NCI-H1417 (cell line): Measurements from ENCODE around the gene ERCC5.

Source experiments
- DNase-seq, 3 experiments: peaks; one replicate each; lab custom pipeline; 2025; lab: John Stamatoyannopoulos, UW

Gene ERCC5

DNA sequence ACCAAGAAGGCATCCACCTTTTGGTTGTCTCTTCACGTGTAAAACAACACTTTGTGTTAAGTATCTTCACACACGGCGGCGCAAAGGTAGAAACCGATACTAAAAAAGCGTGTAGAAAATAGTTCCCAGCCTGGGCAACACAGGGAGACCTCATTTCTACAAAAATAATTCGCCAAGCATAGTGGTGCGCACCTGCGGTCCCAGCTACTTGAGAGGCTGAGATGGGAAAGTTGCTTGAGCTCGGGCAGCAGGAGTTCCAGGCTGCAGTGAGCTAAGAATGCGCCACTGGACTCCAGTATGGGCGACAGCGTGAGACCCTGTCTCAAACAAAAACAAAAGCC is 573 bp upstream of the ERCC5 start:
- no peak for DNase-seq

DNA sequence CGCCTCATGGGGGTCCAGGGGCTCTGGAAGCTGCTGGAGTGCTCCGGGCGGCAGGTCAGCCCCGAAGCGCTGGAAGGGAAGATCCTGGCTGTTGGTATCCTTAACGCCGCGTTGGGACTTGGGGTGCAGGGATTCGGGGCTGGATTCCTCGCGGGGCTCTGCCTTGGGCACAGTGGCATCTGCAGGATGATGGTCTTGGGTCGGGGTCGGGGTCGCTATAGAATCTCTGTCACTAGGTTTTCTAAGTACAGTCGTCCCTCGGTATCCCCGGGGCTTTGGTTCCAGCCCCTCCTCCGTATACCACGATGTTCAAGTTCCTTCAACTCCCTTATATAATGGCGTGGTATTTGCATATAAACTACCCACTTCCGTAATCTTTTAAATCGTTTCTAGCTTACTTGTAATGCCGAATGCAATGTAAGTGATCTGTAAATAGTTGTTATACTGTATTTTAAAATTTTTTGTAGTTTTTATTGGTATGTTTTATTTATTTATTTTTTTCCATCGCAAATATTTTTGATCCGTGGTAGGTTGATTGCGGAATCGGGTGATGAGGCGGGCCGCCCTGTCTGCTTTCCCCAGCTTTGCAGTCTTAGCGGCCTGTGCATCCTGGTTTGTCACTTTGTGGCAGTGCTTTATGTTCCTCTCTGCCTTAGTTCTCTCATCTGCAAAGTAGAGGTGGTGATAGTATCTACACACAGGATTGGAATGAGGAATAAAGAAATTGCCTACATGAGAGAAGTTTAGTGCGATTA is 606 bp downstream of the ERCC5 start:
- peak; percentile 55 to 81 (median 68) for DNase-seq

DNA sequence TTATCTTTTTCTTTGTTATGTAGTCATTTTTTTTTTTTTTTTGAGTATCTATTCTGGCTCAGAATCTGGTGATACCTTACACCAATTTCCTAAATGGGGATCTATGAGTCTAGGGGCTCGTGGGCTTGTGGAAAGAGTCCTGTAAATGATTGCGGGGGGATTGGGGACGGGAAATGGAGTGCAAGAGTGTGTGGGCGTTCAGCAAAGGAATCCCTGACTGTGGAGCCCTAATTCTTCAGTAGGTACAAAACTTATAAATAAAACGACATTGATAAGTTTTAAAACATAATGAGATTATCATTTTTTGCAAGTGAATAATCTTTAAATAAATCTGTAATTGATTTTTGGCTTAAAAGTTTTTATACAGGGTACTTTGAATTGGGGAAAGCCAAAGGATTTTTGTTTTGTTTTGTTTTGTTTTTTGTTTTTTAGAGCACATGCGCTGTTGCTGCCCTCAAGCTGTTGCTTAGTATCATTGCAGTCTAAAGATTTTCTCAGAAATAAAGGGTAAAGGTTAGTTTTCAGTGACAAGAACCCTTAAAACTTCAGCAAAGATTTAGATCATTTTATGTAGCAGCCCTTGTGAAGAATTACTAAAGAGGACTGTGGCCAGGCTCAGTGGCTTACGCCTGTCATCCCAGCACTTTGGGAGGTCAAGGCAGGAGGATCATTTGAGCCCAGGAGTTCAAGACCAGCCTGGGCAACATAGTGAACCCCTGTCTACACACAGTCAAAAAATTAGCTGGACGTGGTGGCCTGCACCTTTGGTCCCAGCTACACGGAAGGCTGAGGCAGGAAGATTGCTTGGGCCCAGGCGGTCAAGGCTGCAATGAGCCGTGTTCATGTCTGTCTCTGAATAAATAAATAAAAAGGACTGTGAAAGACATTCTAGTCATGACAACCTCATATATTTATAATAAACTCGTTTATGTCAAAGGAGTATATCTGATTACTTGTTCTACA is 1.7 kb downstream of the ERCC5 start:
- DNase-seq, result peak in 2 of 3 experiments; percentile 55 to 65

DNA sequence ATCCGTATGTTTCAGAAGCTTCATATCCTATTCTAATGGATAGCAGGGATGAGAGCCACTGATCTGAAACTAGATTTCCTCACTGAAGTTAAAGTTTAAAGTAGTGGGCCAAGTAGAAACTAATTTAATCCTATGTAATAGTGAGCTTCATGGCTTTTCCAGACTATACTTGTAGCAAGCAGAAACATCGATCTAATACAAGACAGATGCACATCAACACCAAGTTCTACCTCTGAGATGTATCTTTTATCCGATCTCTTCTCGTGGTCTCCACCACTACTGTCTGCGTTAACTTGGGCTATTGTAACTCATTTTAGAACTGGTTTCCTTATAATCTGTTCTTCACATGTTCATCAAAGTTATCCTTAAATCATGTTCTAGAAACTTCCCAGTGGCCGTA is 3.1 kb downstream of the ERCC5 start:
- no peak for DNase-seq

DNA sequence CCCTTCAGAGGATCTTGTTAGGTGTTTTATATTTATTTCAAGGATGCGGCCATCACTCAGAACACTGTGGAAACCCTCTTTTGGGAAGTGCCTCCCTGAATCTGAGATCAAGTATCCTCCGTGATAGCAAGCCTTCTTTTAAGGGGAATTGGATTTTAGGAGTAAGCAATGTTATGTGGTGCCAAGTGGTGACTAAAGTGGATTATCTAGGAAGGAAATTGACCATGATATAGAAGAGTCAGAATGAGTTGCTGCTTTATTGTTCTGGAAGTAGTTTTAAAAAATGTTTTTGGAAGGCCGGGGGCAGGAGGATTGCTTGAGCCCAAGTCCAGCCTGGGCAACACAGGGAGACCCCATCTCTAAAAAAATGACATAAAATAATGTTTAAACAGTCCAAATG is 6.7 kb downstream of the ERCC5 start:
- DNase-seq, result no peak

DNA sequence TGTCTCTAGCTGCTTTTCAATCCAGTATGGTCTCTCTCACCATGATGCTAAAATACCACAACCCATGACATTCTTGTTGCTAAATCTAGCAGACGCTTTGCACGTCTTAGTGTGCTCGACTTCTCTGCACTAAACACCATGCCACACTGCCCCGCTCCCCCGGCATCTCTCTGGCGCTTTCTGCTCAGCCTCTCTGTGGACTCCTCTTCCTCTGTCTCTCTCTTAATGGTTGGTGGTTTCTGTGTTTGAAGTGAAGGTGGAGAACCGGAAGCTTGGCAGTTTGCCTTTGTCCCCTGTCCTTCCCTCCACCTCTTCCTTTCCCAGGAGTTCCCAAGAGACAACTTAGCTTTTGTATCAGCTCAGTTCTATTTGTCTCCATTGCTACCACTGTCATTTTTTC is 8.8 kb downstream of the ERCC5 start:
- DNase-seq, result no peak

DNA sequence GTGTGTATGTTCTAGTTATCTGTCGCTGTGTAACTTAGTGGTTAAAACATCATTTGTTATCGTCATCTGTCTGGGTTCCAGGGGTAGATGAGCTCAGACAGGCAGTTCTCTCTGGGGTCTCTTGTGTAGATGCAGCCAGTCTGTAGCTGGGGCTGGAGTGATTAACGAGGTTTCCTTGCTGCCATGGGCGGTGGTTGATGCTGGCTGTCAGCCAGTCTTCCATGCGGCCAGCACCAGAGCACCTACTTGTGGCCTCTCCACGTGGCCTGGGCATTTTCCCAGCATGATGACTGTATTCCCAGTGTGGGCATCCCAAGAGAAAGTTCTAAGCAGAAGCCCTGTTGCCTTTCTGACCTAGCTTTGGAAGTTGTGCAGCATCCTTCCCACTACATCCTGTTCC is 10.7 kb downstream of the ERCC5 start:
- DNase-seq, result no peak

DNA sequence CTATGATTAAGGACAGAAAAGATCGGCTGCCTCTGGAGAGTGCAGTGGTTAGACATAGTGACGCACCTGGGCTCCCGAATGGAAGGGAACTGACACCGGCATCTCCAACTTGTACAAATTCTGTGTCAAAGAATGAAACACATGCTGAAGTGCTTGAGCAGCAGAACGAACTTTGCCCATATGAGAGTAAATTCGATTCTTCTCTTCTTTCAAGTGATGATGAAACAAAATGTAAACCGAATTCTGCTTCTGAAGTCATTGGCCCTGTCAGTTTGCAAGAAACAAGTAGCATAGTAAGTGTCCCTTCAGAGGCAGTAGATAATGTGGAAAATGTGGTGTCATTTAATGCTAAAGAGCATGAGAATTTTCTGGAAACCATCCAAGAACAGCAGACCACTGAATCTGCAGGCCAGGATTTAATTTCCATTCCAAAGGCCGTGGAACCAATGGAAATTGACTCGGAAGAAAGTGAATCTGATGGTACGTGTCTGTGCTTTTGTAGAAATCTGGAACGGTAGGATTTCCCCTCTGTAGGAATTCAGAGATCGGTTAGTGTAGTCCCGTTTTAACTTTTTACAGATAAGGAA is 16.9 kb downstream of the ERCC5 start:
- DNase-seq, result no peak

DNA sequence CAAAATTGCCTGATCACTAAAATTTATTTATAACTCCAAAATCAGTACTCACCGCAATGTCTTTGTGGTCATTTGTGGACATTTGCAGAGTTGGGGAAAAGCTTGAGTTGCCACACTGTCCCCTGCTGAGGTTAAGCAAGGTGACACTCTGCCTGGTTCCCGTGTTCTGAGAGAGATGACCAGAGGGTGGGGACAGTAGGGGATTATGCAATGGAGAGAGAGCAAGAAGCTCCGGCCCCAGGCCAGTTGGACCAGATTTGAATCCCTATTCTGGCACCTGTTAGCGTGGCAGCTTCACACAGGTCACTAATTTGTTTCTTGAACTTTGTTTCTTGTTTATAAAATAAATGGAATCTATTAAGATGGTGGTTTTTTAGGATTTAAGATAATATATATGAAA is 17.8 kb downstream of the ERCC5 start:
- no peak for DNase-seq

DNA sequence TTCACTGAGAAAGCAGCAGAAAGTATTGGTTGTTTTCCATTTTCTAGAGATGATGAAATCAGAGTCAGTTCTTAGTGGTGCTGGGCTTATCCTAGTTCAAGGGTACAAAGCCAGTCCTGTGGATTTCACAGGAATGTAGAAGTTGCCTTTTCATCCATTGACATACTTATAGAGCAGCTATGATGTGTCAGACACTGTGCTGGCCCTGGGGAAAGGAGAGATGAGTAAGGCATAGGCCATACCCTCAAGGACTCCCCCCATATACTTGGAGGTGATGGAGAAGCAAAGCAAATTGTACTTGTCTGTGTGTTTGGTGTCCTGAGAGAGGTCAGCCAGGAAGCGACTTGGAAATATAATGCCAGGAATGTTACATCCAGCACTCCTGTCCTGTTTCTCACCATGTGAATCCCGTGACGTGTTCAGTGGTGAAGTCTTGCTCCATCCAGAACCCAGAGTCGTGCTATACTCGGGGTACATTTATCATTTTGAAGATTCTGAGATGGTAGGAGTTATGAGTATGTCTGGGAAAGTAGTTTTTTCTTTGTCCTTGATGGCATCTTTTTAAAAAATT is 22.6 kb downstream of the ERCC5 start:
- DNase-seq, result no peak

DNA sequence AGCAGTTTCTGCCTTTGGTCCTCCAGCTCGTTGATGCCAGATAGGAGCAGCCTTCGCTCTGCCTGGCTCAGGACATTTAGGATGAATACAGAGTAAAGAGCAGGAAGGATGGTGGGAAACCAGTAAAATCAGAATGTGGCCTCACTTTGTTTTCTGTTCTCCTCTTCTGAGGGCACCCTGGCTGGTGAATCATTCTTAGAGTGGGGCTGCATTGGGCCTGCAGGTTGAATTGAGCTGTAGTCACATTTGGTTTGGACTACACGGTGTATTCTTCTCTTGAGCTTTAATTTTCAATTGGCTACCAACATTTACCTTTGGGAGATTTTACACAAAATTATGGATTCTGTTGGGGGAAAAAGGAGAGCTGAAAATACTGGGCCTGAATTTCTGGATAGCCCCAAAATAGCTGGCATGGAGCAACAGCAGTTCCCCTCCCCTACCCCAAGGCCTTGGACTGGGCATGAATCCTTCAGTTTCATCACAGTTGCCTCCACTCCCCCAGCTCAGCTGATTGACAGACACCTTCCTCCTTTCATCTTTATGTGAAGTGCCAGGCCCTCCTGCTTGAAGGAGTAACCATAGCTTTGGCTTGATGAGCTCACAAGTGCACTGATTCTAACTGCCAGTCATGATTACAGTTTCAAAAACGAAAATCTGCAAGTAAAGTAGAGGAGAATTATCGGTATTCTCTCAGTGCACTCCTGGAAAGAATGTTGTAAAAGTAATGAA is 24.3 kb downstream of the ERCC5 start:
- no peak for DNase-seq

DNA sequence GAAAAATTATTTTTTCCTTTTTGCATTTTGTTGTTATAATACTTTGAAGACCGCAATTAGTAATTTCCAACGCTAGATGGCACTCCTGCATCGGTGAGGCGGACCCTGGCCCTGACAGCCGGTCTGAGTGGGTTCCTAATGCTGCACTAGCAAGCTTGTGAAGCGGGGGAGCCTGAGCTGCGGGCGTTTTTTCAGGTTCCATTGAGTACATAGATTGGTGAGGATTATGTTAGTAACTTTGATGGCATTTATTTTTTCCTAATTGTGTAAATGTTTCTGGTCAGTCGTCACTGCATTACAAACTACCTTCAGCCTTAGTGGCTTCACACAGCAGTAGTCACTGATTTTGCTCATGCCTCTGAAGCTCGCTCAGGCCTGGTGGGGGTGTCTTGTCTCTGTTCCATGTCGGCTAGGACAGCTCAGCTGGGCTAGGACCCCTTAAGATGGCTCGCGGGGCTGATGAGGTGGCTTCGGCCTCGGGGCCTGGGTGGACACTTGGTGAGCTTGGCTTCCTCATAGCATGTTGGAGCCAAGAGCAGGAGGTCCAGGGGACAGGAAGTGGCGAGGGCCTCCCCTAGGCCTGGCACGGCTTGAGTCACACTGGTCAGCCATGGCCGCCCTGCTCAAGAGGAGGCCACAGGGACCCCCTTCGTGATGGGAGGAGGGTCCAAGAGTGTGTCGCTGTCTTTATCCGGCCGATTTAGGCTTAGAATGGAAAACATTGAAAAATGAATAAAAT is 25.0 kb downstream of the ERCC5 start:
- peak; percentile 37 to 82 (median 70) for DNase-seq

DNA sequence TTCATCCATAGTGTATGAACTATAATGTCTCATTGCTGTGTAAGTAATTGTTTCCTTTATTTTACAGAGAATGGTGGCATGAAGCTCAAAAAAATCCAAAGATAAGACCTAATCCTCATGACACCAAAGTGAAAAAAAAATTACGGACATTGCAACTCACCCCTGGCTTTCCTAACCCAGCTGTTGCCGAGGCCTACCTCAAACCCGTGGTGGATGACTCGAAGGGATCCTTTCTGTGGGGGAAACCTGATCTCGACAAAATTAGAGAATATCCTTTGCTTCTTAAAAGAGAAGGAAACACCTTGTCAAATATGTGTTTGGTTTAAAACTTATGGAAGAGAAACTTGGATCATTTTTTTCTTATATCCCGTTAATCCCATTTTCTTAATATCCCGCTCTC is 26.3 kb downstream of the ERCC5 start:
- DNase-seq, result no peak

DNA sequence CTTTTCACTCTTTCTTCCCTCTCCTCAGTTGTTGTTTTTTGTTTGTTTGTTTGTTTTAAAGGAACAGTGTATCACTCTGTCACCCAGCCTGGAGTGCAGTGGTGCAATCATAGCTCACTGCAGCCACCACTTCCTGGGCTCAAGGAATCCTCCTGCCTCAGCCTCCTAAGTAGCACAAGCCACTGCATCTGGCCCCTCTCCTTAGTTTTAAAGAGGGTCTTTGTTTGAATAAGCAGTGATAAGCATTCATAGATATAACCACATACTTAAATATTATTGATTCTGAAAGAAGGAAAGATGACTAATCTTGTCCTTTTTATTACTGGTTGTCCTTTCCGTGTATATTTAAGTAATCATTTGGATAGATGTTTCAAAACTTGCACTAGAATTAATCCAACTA is 26.7 kb downstream of the ERCC5 start:
- DNase-seq, result no peak

DNA sequence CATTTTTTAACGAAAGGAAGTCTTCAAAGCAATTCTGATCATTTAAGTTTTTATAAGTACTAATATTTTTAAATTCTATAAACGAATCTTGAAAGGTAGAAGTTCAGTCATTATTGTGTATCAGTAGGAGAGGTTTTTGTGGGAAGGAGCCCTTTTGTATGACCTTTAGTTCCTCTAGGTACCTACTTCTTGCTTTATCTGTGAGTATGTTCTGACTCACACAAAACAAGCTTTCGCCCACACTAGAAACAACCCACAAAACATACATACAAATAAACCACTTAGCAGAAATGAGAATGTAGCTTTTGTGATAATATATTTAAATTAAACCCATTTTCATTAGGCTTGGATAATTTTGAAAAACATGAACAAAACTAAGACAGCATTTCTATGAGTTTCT is 27.8 kb downstream of the ERCC5 start:
- no peak for DNase-seq

DNA sequence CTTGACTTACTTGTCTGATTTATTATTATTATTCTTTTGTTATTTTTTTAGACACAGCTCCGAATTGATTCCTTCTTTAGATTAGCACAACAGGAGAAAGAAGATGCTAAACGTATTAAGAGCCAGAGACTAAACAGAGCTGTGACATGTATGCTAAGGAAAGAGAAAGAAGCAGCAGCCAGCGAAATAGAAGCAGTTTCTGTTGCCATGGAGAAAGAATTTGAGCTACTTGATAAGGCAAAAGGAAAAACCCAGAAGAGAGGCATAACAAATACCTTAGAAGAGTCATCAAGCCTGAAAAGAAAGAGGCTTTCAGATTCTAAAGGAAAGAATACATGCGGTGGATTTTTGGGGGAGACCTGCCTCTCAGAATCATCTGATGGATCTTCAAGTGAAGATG is 29.4 kb downstream of the ERCC5 start:
- no peak for DNase-seq

DNA sequence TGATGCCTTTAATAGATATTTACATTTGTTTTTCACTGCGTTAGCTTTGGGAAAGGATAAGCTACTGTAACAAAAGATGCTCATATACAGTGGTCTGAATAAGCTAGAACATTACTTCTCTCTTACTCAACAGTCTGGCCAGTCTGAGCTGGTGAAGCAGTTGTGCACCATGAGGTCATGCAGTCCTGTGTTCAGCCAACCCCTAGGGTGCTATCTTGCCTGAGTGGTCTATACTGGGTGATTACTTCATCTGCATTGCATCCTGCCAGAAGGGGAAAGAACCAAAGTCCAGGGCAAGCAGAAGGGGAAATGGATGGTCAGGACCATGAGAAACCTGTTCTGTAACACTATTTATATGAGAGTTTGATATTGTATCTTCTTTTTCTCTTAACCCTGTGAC is 31.5 kb downstream of the ERCC5 start:
- no peak for DNase-seq

DNA sequence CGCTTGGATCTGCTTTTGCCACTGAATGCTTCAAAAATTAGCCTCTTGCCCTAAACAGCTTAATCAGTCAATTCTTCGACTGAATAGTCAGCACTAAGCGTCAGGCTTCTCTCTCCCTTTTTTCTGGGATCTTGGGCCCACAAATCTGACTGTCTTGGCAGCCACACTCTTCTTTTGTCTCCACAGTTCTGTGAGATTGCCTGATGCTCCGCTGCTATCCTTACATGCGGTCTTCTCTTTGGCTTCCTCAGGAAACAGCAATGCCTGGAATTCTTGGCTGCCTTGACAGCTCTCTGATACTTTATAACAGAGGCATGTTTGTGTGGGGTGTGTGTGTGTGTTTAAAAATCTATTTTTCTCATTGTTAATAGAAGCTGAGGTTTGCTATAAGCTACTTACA is 32.6 kb downstream of the ERCC5 start:
- no peak for DNase-seq

DNA sequence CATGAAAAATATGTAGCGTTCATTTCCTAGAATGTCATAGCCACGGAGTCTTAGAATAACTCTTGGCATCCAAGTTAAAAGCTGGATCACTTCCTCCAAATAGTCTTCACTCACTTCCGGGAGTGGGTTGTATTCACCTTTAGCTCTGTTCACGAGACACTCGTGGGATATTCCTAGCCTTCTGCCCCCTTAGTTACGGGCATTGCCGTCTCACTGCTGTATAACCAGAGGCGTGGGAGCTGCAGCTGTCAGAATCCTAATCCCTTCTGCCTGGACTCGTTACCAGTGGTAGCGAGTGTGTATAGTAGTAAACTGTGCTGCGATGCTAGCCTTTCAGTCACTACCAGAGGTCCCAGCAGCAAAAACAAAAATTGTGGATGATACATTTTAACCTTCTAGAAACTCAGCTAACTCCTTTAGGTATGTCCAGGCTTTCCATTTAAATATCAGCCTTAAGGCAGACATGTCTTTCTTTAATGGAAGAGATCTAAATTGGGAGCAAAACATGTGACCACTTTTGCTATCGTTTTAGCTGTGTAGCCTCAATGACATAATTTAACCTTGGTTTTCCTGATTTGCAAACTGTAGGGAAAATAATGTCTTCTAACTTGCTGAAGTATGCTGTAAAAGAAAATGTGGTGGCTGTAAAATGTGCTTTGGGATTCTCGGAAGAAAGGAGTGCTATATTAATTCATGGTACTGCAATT is 34.1 kb downstream of the ERCC5 start:
- DNase-seq, result no peak

DNA sequence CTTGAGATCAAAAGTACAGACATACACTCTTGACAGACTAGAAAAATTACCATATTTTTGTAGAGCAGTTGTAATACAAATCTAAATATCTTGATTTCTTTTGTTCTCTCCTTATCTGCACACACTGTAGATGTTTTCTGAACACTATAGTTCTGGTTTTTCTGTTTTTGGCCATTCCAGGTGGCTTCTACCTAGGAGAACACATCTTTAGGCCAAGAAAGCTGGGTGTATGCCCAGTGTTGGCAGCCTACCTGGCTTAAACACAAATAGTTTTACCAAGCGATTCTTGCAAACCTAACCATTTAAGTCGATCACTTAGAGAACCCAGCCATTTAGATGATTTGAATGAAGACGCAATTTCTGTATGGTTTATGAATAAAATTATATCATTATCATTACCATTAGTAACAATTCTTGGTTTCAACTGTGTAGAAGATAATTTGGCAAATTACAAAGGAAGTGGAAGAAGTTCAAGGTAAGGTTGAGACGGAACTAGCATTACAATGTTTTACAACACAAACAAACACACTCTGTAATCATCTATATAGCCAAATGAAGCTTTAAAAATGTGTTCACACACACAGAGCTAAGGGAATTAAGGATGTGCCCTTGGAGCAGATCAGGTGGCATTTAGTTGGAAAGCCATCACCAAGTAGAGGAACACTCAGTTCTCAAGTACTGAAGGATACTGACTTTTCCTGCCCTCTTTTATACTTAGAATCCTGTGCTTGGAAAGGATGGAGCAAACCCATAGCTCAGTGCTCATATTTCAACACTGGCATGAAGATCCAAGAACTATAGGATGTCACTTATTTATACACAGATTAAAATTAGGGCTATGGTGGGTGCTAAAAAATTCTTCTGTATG is 36.2 kb downstream of the ERCC5 start:
- DNase-seq, result no peak
